HEK293 (cell line): ENCODE results near the gene B4GALT1.

Source experiments
- CTCF ChIA-PET: fragments of 350-600 bp; formaldehyde crosslinking; extraction: SDS; loops from one replicate; lab custom pipeline; 2021; ENCODE audit warnings: antibody characterized with exemption; lab: Yijun Ruan, JAX
- POLR2A ChIA-PET: fragments of 300-600 bp; formaldehyde crosslinking; extraction: SDS; loops from one replicate; lab custom pipeline; 2020; ENCODE audit warnings: antibody characterized with exemption, inconsistent platforms; lab: Yijun Ruan, JAX
- H3K27ac ChIP-seq: fragments of 200-500 bp; sonication (Bioruptor generic); 2 replicates; pipeline ENCODE4 v1.5.1; 2014; ENCODE audit warnings: low read depth, low read length, control low read depth, inconsistent platforms; ENCODE audit errors: extremely low read depth
- H3K36me3 ChIP-seq, 2 experiments: fragments of 200-500 bp in 1 of 2; sonication (Bioruptor generic) in 1 of 2; 1 replicate in 1 of 2; 2 replicates in 1 of 2; pipeline ENCODE4 v1.5.1; 2014 to 2017; ENCODE audit warnings: inconsistent platforms in 2 of 2, low read length in 2 of 2; ENCODE audit not compliant: control insufficient read depth in 2 of 2, insufficient read depth in 1 of 2
- H3K4me1 ChIP-seq: fragments of 200-500 bp; sonication (Bioruptor generic); 2 replicates; pipeline ENCODE4 v1.5.1; 2014; ENCODE audit warnings: mild to moderate bottlenecking, low read length, inconsistent platforms; ENCODE audit not compliant: control insufficient read depth, insufficient read depth
- H3K4me3 ChIP-seq: 2 replicates; pipeline ENCODE4 v1.5.1; 2011; ENCODE audit warnings: low read depth, mild to moderate bottlenecking, control low read depth, low read length, moderate library complexity
- H3K9me3 ChIP-seq: fragments of 200-500 bp; sonication (Bioruptor generic); 2 replicates; pipeline ENCODE4 v1.5.1; 2014; ENCODE audit warnings: low read depth, low read length, inconsistent platforms; ENCODE audit not compliant: control insufficient read depth, insufficient read depth
- AEBP2 ChIP-seq: fragments of 450-650 bp; formaldehyde crosslinking; IDR thresholded peaks from 2 replicates; pipeline ENCODE4 v1.5.1; 2016; ENCODE audit warnings: missing biosample characterization, missing genetic modification characterization, borderline replicate concordance
- IKZF3 ChIP-seq: fragments of 450-650 bp; IDR thresholded peaks from 2 replicates; pipeline ENCODE4 v1.5.0; 2018; ENCODE audit warnings: missing biosample characterization, mild to moderate bottlenecking, missing genetic modification characterization, moderate library complexity
- MZF1 ChIP-seq: fragments of 450-650 bp; formaldehyde crosslinking; IDR thresholded peaks from 2 replicates; pipeline ENCODE4 v1.5.1; 2017; ENCODE audit warnings: missing biosample characterization, missing genetic modification characterization, borderline replicate concordance
- REPIN1 ChIP-seq: fragments of 450-650 bp; formaldehyde crosslinking; IDR thresholded peaks from 2 replicates; pipeline ENCODE4 v1.5.1; 2017; ENCODE audit warnings: missing biosample characterization, missing genetic modification characterization, low read depth
- ZNF133 ChIP-seq: fragments of 450-650 bp; formaldehyde crosslinking; IDR thresholded peaks from 2 replicates; pipeline ENCODE4 v1.5.1; 2016; ENCODE audit warnings: missing biosample characterization, missing genetic modification characterization
- ZNF146 ChIP-seq: fragments of 450-650 bp; formaldehyde crosslinking; IDR thresholded peaks from 2 replicates; pipeline ENCODE4 v1.5.1; 2016; ENCODE audit warnings: missing biosample characterization, missing genetic modification characterization
- ZNF239 ChIP-seq: fragments of 450-650 bp; formaldehyde crosslinking; IDR thresholded peaks from 2 replicates; pipeline ENCODE4 v1.5.1; 2016; ENCODE audit warnings: missing biosample characterization, missing genetic modification characterization
- ZNF335 ChIP-seq: fragments of 450-650 bp; formaldehyde crosslinking; conservative IDR thresholded peaks from 2 replicates; pipeline ENCODE4 v1.5.1; 2016; ENCODE audit warnings: missing biosample characterization, missing genetic modification characterization
- ZNF366 ChIP-seq: fragments of 450-650 bp; formaldehyde crosslinking; conservative IDR thresholded peaks from 2 replicates; pipeline ENCODE4 v1.5.1; 2016; ENCODE audit warnings: missing biosample characterization, missing genetic modification characterization
- ZNF394 ChIP-seq: fragments of 450-650 bp; formaldehyde crosslinking; IDR thresholded peaks from 2 replicates; pipeline ENCODE4 v1.5.1; 2016; ENCODE audit warnings: missing biosample characterization, missing genetic modification characterization, mild to moderate bottlenecking, moderate library complexity, borderline replicate concordance
- ZNF610 ChIP-seq: fragments of 450-650 bp; formaldehyde crosslinking; IDR thresholded peaks from 2 replicates; pipeline ENCODE4 v1.5.1; 2016; ENCODE audit warnings: missing biosample characterization, missing genetic modification characterization, borderline replicate concordance
- ZNF704 ChIP-seq: fragments of 450-650 bp; formaldehyde crosslinking; IDR thresholded peaks from 2 replicates; pipeline ENCODE4 v1.5.1; 2016; ENCODE audit warnings: missing biosample characterization, missing genetic modification characterization
- ZNF707 ChIP-seq: fragments of 450-650 bp; formaldehyde crosslinking; IDR thresholded peaks from 2 replicates; pipeline ENCODE4 v1.5.1; 2016; ENCODE audit warnings: missing biosample characterization, missing genetic modification characterization
- ZNF843 ChIP-seq: fragments of 450-650 bp; formaldehyde crosslinking; IDR thresholded peaks from 2 replicates; pipeline ENCODE4 v1.5.1; 2016; ENCODE audit warnings: missing biosample characterization, missing genetic modification characterization
- ZSCAN16 ChIP-seq: fragments of 450-650 bp; formaldehyde crosslinking; IDR thresholded peaks from 2 replicates; pipeline ENCODE4 v1.5.1; 2016; ENCODE audit warnings: missing biosample characterization, missing genetic modification characterization
- TF ChIP-seq, protein P1 (sequence below): fragments of 450-650 bp; formaldehyde crosslinking; IDR thresholded peaks from 2 replicates; pipeline ENCODE4 v1.5.1; 2016; ENCODE audit warnings: missing biosample characterization, missing genetic modification characterization
- TF ChIP-seq, protein P2 (sequence below): fragments of 450-650 bp; formaldehyde crosslinking; IDR thresholded peaks from 2 replicates; pipeline ENCODE4 v1.5.1; 2017; ENCODE audit warnings: missing biosample characterization, mild to moderate bottlenecking, missing genetic modification characterization, moderate library complexity
- TF ChIP-seq, protein P3 (sequence below): fragments of 450-650 bp; formaldehyde crosslinking; IDR thresholded peaks from 2 replicates; pipeline ENCODE4 v1.5.1; 2016; ENCODE audit warnings: missing biosample characterization, missing genetic modification characterization

The B4GALT1 gene

GRCh38 chr9:33125461-33125860 lies 41.7 kb downstream of the B4GALT1 start (continued):
- TF ChIP-seq AEBP2 (tag by site-specific recombination) (no peak), ZNF133 (tag by site-specific recombination) (no peak), ZNF394 (tag by site-specific recombination) (no peak)

GRCh38 chr9:33124751-33125381 lies 42.3 kb downstream of the B4GALT1 start:
- POLR2A ChIA-PET = no interaction called here
- H3K4me1 ChIP-seq = no peaks in the 10 kb centered on the region
- H3K9me3 ChIP-seq = no peaks in the 10 kb centered on the region
- H3K4me3 ChIP-seq = no peak overlapping the region
- H3K36me3 ChIP-seq = peaks cover 0 to 47% of the 10 kb centered on the region in 2 experiments; a peak in 2 of 3 replicates
- CTCF ChIA-PET = no interaction called here
- no peak overlapping the region for H3K27ac ChIP-seq
- TF ChIP-seq, protein P1, sequence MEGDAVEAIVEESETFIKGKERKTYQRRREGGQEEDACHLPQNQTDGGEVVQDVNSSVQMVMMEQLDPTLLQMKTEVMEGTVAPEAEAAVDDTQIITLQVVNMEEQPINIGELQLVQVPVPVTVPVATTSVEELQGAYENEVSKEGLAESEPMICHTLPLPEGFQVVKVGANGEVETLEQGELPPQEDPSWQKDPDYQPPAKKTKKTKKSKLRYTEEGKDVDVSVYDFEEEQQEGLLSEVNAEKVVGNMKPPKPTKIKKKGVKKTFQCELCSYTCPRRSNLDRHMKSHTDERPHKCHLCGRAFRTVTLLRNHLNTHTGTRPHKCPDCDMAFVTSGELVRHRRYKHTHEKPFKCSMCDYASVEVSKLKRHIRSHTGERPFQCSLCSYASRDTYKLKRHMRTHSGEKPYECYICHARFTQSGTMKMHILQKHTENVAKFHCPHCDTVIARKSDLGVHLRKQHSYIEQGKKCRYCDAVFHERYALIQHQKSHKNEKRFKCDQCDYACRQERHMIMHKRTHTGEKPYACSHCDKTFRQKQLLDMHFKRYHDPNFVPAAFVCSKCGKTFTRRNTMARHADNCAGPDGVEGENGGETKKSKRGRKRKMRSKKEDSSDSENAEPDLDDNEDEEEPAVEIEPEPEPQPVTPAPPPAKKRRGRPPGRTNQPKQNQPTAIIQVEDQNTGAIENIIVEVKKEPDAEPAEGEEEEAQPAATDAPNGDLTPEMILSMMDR = peak; percentile 21; the same call in 1 of the 2 replicates
- no peak for TF ChIP-seq ZNF239
- TF ChIP-seq ZNF146 (tag by site-specific recombination) = no peak
- no peak for TF ChIP-seq IKZF3 (tag by site-specific recombination)
- TF ChIP-seq, all 188 proteins: peak for 1

DNA sequence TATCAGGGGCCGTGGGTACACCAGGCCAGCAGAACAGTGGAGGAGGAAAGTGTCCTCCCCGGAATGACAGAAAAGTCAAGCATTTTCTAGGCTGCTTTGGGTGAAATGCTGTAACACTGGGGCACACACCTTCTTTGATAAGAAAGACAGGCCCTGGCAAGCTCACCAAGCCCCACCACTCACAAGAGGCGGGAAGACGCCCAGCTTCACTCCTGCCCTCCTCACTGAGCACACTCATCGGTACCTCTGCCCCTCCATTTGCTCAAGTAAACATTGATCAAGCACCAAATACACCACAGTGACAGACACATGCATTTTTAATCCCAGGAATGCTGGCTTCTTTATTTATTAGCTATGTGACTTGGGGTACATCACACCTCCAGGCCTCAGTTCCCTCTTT lies 43.1 kb downstream of the B4GALT1 start:
- POLR2A ChIA-PET = no interaction called here
- CTCF ChIA-PET = no interaction called here
- no peak overlapping the region for H3K27ac ChIP-seq

More for the DNA sequence above, 43.1 kb downstream of the B4GALT1 start:
- H3K9me3 ChIP-seq = no peaks in the 10 kb centered on the region
- H3K4me1 ChIP-seq = no peaks in the 10 kb centered on the region
- H3K4me3 ChIP-seq = no peak overlapping the region
- TF ChIP-seq ZNF843 (tag by site-specific recombination) = no peak
- TF ChIP-seq ZNF366 (tag by site-specific recombination) = no peak
- TF ChIP-seq ZSCAN16 = no peak
- no peak for TF ChIP-seq ZNF707 (tag by site-specific recombination)
- TF ChIP-seq, protein P2, sequence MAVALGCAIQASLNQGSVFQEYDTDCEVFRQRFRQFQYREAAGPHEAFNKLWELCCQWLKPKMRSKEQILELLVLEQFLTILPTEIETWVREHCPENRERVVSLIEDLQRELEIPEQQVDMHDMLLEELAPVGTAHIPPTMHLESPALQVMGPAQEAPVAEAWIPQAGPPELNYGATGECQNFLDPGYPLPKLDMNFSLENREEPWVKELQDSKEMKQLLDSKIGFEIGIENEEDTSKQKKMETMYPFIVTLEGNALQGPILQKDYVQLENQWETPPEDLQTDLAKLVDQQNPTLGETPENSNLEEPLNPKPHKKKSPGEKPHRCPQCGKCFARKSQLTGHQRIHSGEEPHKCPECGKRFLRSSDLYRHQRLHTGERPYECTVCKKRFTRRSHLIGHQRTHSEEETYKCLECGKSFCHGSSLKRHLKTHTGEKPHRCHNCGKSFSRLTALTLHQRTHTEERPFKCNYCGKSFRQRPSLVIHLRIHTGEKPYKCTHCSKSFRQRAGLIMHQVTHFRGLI (tag by site-specific recombination) = no peak
- TF ChIP-seq MZF1 (tag by site-specific recombination) = no peak
- TF ChIP-seq REPIN1 (tag by site-specific recombination) = no peak
- TF ChIP-seq, protein P3, sequence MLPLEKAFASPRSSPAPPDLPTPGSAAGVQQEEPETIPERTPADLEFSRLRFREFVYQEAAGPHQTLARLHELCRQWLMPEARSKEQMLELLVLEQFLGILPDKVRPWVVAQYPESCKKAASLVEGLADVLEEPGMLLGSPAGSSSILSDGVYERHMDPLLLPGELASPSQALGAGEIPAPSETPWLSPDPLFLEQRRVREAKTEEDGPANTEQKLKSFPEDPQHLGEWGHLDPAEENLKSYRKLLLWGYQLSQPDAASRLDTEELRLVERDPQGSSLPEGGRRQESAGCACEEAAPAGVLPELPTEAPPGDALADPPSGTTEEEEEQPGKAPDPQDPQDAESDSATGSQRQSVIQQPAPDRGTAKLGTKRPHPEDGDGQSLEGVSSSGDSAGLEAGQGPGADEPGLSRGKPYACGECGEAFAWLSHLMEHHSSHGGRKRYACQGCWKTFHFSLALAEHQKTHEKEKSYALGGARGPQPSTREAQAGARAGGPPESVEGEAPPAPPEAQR (tag by site-specific recombination) = no peak
- no peak for TF ChIP-seq ZNF610 (tag by site-specific recombination)
- TF ChIP-seq ZNF335 (tag by site-specific recombination) = no peak
- TF ChIP-seq ZNF704 (tag by site-specific recombination) = no peak
- peaks cover 0 to 41% of the 10 kb centered on the region in 2 experiments; a peak in 2 of 3 replicates for H3K36me3 ChIP-seq
